H1 (cell line): ENCODE measurements around the gene PSMD3. TPM values are rescaled to one million over a fixed set of nuclear protein-coding genes. Genes with fewer than 3 reads are reported as not detected.

Experiments
- JUND ChIP-seq: IDR thresholded peaks from 2 replicates; pipeline ENCODE4 v1.6.1; 2011; ENCODE audit warnings: mild to moderate bottlenecking, improper control_type of control experiment, low read length
- KDM5A ChIP-seq: fragments of 200-600 bp; IDR thresholded peaks from 2 replicates; pipeline ENCODE4 v1.7.1; 2012; ENCODE audit warnings: mild to moderate bottlenecking, low read length, inconsistent platforms, mixed read lengths
- NRF1 ChIP-seq: IDR thresholded peaks from 2 replicates; pipeline ENCODE4 v1.6.1; 2011; ENCODE audit warnings: mild to moderate bottlenecking, low read depth, low read length, improper control_type of control experiment
- SP1 ChIP-seq: IDR thresholded peaks from 2 replicates; pipeline ENCODE4 v1.6.1; 2011; ENCODE audit warnings: low read depth, low read length
- SP4 ChIP-seq: IDR thresholded peaks from 2 replicates; pipeline ENCODE4 v1.6.1; 2012; ENCODE audit warnings: low read length, inconsistent platforms
- TAF7 ChIP-seq: optimal IDR thresholded peaks from 2 replicates; pipeline ENCODE3; 2011; ENCODE audit warnings: low read depth, mild to moderate bottlenecking, inconsistent platforms, low read length, moderate library complexity, borderline replicate concordance
- ZNF274 ChIP-seq: IDR thresholded peaks from 2 replicates; pipeline ENCODE4 v1.7.0; 2012; ENCODE audit warnings: low read length, borderline replicate concordance; ENCODE audit errors: extremely low read depth
- polyA plus RNA-seq, 7 experiments: library from polyadenylated mRNA; depleted of rRNA in 3 of 7; stranded (reverse) in 5 of 7; unstranded in 2 of 7; fragments of >200 nt in 5 of 7; fragments of 200-250 nt in 2 of 7; gene quantifications; 1 replicate in 5 of 7; 2 replicates in 1 of 7; 4 replicates in 1 of 7; pipeline versions ENCODE4 v1.2.1 to v1.2.3, GENCODE V29; 2011 to 2013; ENCODE audit warnings: missing spikeins in 2 of 7, mixed read lengths in 2 of 7
- total RNA-seq: library from RNA; stranded (reverse); fragmentation: NEBNext Ultra II Directional; extraction: Animal tissue kit (Norgen Biotek cat#: 25700); gene quantifications from 2 replicates; pipeline ENCODE4 v1.2.1, GENCODE V29; 2021
- TF ChIP-seq, protein P1 (sequence below): IDR thresholded peaks from 2 replicates; pipeline ENCODE4 v1.6.1; 2011; ENCODE audit warnings: low read depth, mild to moderate bottlenecking, low read length; ENCODE audit not compliant: insufficient read depth
- TF ChIP-seq, protein P2 (sequence below): IDR thresholded peaks from 2 replicates; pipeline ENCODE4 v1.6.1; 2012; ENCODE audit warnings: inconsistent platforms

Gene PSMD3
- total and polyA plus RNA-seq, 2 of the 8 experiments (the other 6 are each of a cell fraction or from before 2014, with no cell fraction given), result 151 to 198 TPM

DNA sequence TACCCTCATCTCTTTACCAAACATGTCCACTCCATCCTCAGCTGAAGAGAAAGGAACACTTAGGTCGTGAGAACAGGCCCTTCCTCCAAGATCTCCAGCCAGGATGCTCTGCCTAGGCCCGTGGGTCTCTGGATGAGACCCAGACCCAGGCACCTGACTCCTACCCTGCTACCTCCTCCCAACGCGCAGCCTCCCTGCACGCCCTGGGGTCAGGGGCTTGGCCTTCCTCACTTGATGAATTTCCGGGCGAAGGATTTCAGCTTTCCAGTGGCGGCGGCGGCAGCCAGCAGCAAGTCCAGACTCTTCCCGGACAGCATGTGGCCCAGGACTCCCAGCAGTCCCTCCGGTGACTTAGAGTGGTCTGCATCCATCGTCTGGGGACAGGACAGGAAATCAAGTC is 48.0 kb downstream of the PSMD3 start (continued):
- TF ChIP-seq, protein P1, sequence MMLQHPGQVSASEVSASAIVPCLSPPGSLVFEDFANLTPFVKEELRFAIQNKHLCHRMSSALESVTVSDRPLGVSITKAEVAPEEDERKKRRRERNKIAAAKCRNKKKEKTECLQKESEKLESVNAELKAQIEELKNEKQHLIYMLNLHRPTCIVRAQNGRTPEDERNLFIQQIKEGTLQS, result no peak
- TF ChIP-seq SP4 (no peak), JUND (no peak), ZNF274 (no peak), TAF7 (no peak), NRF1 (no peak), SP1 (no peak), KDM5A (no peak)
- TF ChIP-seq, protein P2, sequence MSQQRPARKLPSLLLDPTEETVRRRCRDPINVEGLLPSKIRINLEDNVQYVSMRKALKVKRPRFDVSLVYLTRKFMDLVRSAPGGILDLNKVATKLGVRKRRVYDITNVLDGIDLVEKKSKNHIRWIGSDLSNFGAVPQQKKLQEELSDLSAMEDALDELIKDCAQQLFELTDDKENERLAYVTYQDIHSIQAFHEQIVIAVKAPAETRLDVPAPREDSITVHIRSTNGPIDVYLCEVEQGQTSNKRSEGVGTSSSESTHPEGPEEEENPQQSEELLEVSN, result no peak
